BJ (cell line): ENCODE measurements around the gene CTTN. TPM values are rescaled to one million over a fixed set of nuclear protein-coding genes. Genes with fewer than 3 reads are reported as not detected.

Experiments used
- polyA plus RNA-seq: library from polyadenylated mRNA; depleted of rRNA; stranded (reverse); fragments of >200 nt; gene quantifications from 2 replicates; pipeline ENCODE4 v1.2.3, GENCODE V29; 2011; rRNA removed

Gene CTTN
- polyA plus RNA-seq, 1 experiment: 166 TPM

Other genes starting within 250 kb of the CTTN start
- gene FADD, start 195.2 kb upstream of the CTTN start, polyA plus RNA-seq: 29.2 and 41.3 TPM in 2 replicates
- gene PPFIA1, start 127.8 kb upstream of the CTTN start, polyA plus RNA-seq: 41.8 and 62.7 TPM in 2 replicates